HEK293 (cell line): ENCODE results near the gene BDH1.

Source experiments
- CTCF ChIA-PET: fragments of 350-600 bp; formaldehyde crosslinking; extraction: SDS; loops from one replicate; lab custom pipeline; 2021; ENCODE audit warnings: antibody characterized with exemption; lab: Yijun Ruan, JAX
- POLR2A ChIA-PET: fragments of 300-600 bp; formaldehyde crosslinking; extraction: SDS; loops from one replicate; lab custom pipeline; 2020; ENCODE audit warnings: antibody characterized with exemption, inconsistent platforms; lab: Yijun Ruan, JAX
- H3K27ac ChIP-seq: fragments of 200-500 bp; sonication (Bioruptor generic); 2 replicates; pipeline ENCODE4 v1.5.1; 2014; ENCODE audit warnings: low read depth, low read length, control low read depth, inconsistent platforms; ENCODE audit errors: extremely low read depth
- H3K36me3 ChIP-seq, 2 experiments: fragments of 200-500 bp in 1 of 2; sonication (Bioruptor generic) in 1 of 2; 1 replicate in 1 of 2; 2 replicates in 1 of 2; pipeline ENCODE4 v1.5.1; 2014 to 2017; ENCODE audit warnings: inconsistent platforms in 2 of 2, low read length in 2 of 2; ENCODE audit not compliant: control insufficient read depth in 2 of 2, insufficient read depth in 1 of 2
- H3K4me1 ChIP-seq: fragments of 200-500 bp; sonication (Bioruptor generic); 2 replicates; pipeline ENCODE4 v1.5.1; 2014; ENCODE audit warnings: mild to moderate bottlenecking, low read length, inconsistent platforms; ENCODE audit not compliant: control insufficient read depth, insufficient read depth
- H3K4me3 ChIP-seq: 2 replicates; pipeline ENCODE4 v1.5.1; 2011; ENCODE audit warnings: low read depth, mild to moderate bottlenecking, control low read depth, low read length, moderate library complexity
- H3K9me3 ChIP-seq: fragments of 200-500 bp; sonication (Bioruptor generic); 2 replicates; pipeline ENCODE4 v1.5.1; 2014; ENCODE audit warnings: low read depth, low read length, inconsistent platforms; ENCODE audit not compliant: control insufficient read depth, insufficient read depth
- KLF1 ChIP-seq: fragments of 450-650 bp; formaldehyde crosslinking; IDR thresholded peaks from 2 replicates; pipeline ENCODE4 v1.5.1; 2016; ENCODE audit warnings: missing biosample characterization, missing genetic modification characterization
- MEIS1 ChIP-seq: sonication (generic); formaldehyde crosslinking; IDR thresholded peaks from 2 replicates; pipeline ENCODE4 v1.8.1; 2022; ENCODE audit warnings: missing genetic modification reagents, mild to moderate bottlenecking, borderline replicate concordance
- PRDM1 ChIP-seq: fragments of 450-650 bp; formaldehyde crosslinking; IDR thresholded peaks from 2 replicates; pipeline ENCODE4; 2016; ENCODE audit warnings: missing biosample characterization, missing genetic modification characterization
- RBAK ChIP-seq: fragments of 450-650 bp; formaldehyde crosslinking; IDR thresholded peaks from 2 replicates; pipeline ENCODE4 v1.5.1; 2016; ENCODE audit warnings: missing biosample characterization, missing genetic modification characterization
- SALL2 ChIP-seq: fragments of 450-650 bp; formaldehyde crosslinking; IDR thresholded peaks from 2 replicates; pipeline ENCODE4 v1.5.0; 2017; ENCODE audit warnings: missing biosample characterization, mild to moderate bottlenecking, missing genetic modification characterization, borderline replicate concordance
- SCRT1 ChIP-seq: fragments of 450-650 bp; formaldehyde crosslinking; IDR thresholded peaks from 2 replicates; pipeline ENCODE4 v1.5.1; 2016; ENCODE audit warnings: missing biosample characterization, missing genetic modification characterization, borderline replicate concordance
- WT1 ChIP-seq: fragments of 450-650 bp; formaldehyde crosslinking; IDR thresholded peaks from 2 replicates; pipeline ENCODE4 v1.5.1; 2016; ENCODE audit warnings: missing biosample characterization, missing genetic modification characterization
- YY2 ChIP-seq: fragments of 450-650 bp; formaldehyde crosslinking; IDR thresholded peaks from 2 replicates; pipeline ENCODE4 v1.5.1; 2016; ENCODE audit warnings: missing biosample characterization, missing genetic modification characterization
- ZBTB17 ChIP-seq: fragments of 450-650 bp; formaldehyde crosslinking; IDR thresholded peaks from 2 replicates; pipeline ENCODE4 v1.5.1; 2016; ENCODE audit warnings: missing biosample characterization, missing genetic modification characterization
- ZBTB21 ChIP-seq: fragments of 450-650 bp; formaldehyde crosslinking; IDR thresholded peaks from 2 replicates; pipeline ENCODE4 v1.5.1; 2017; ENCODE audit warnings: missing biosample characterization, missing genetic modification characterization
- ZIC2 ChIP-seq: fragments of 450-650 bp; formaldehyde crosslinking; IDR thresholded peaks from 2 replicates; pipeline ENCODE4 v1.5.1; 2016; ENCODE audit warnings: missing biosample characterization, missing genetic modification characterization
- ZNF132 ChIP-seq: fragments of 450-650 bp; formaldehyde crosslinking; IDR thresholded peaks from 2 replicates; pipeline ENCODE4 v1.5.1; 2017; ENCODE audit warnings: missing biosample characterization, missing genetic modification characterization, borderline replicate concordance
- ZNF2 ChIP-seq: fragments of 450-650 bp; formaldehyde crosslinking; IDR thresholded peaks from 2 replicates; pipeline ENCODE4 v1.5.1; 2016; ENCODE audit warnings: missing biosample characterization, missing genetic modification characterization
- ZNF221 ChIP-seq: fragments of 450-650 bp; formaldehyde crosslinking; IDR thresholded peaks from 2 replicates; pipeline ENCODE4 v1.5.1; 2017; ENCODE audit warnings: missing biosample characterization, missing genetic modification characterization, borderline replicate concordance
- ZNF274 ChIP-seq, 2 experiments: fragments of 200-500 bp in 1 of 2; fragments of 450-650 bp in 1 of 2; sonication (Bioruptor generic) in 1 of 2; formaldehyde crosslinking in 1 of 2; IDR thresholded peaks; 2 replicates each; pipeline versions ENCODE4 v1.5.1 to v1.6.1; 2014 to 2016; ENCODE audit warnings: borderline replicate concordance in 1 of 2, inconsistent platforms in 1 of 2, low read length in 1 of 2, missing biosample characterization in 1 of 2, missing genetic modification characterization in 1 of 2
- ZNF416 ChIP-seq: fragments of 450-650 bp; formaldehyde crosslinking; IDR thresholded peaks from 2 replicates; pipeline ENCODE4 v1.5.1; 2016; ENCODE audit warnings: missing biosample characterization, missing genetic modification characterization
- ZNF48 ChIP-seq: fragments of 450-650 bp; formaldehyde crosslinking; IDR thresholded peaks from 2 replicates; pipeline ENCODE4 v1.5.1; 2016; ENCODE audit warnings: missing biosample characterization, missing genetic modification characterization
- ZNF510 ChIP-seq: fragments of 450-650 bp; formaldehyde crosslinking; IDR thresholded peaks from 2 replicates; pipeline ENCODE4 v1.5.1; 2018; ENCODE audit warnings: mild to moderate bottlenecking, missing genetic modification characterization, missing biosample characterization; ENCODE audit not compliant: insufficient replicate concordance
- ZNF548 ChIP-seq: fragments of 450-650 bp; formaldehyde crosslinking; IDR thresholded peaks from 2 replicates; pipeline ENCODE4 v1.5.1; 2016; ENCODE audit warnings: missing biosample characterization, missing genetic modification characterization
- ZNF561 ChIP-seq: fragments of 450-650 bp; IDR thresholded peaks from 2 replicates; pipeline ENCODE4 v1.5.1; 2018; ENCODE audit warnings: missing biosample characterization, missing genetic modification characterization, borderline replicate concordance
- ZNF610 ChIP-seq: fragments of 450-650 bp; formaldehyde crosslinking; IDR thresholded peaks from 2 replicates; pipeline ENCODE4 v1.5.1; 2016; ENCODE audit warnings: missing biosample characterization, missing genetic modification characterization, borderline replicate concordance
- ZNF777 ChIP-seq: fragments of 450-650 bp; formaldehyde crosslinking; IDR thresholded peaks from 2 replicates; pipeline ENCODE4 v1.5.1; 2017; ENCODE audit warnings: missing biosample characterization, missing genetic modification characterization, borderline replicate concordance
- ZNF785 ChIP-seq: fragments of 450-650 bp; formaldehyde crosslinking; IDR thresholded peaks from 2 replicates; pipeline ENCODE4 v1.5.1; 2016; ENCODE audit warnings: missing biosample characterization, missing genetic modification characterization
- ZNF830 ChIP-seq: fragments of 450-650 bp; IDR thresholded peaks from 2 replicates; pipeline ENCODE4 v1.5.0; 2018; ENCODE audit warnings: missing biosample characterization, missing genetic modification characterization, low read depth, mild to moderate bottlenecking, moderate library complexity
- TF ChIP-seq, protein P1 (sequence below): fragments of 450-650 bp; formaldehyde crosslinking; IDR thresholded peaks from 2 replicates; pipeline ENCODE4 v1.5.1; 2016; ENCODE audit warnings: missing biosample characterization, missing genetic modification characterization
- TF ChIP-seq, protein P2 (sequence below): fragments of 450-650 bp; formaldehyde crosslinking; IDR thresholded peaks from 2 replicates; pipeline ENCODE4 v1.5.0; 2017; ENCODE audit warnings: missing biosample characterization, missing genetic modification characterization, borderline replicate concordance
- TF ChIP-seq, protein P3 (sequence below): fragments of 450-650 bp; formaldehyde crosslinking; IDR thresholded peaks from 2 replicates; pipeline ENCODE4 v1.5.1; 2017; ENCODE audit warnings: missing biosample characterization, missing genetic modification characterization
- TF ChIP-seq, protein P4 (sequence below): fragments of 450-650 bp; formaldehyde crosslinking; IDR thresholded peaks from 2 replicates; pipeline ENCODE4; 2016; ENCODE audit warnings: missing biosample characterization, missing genetic modification characterization

BDH1 gene

DNA sequence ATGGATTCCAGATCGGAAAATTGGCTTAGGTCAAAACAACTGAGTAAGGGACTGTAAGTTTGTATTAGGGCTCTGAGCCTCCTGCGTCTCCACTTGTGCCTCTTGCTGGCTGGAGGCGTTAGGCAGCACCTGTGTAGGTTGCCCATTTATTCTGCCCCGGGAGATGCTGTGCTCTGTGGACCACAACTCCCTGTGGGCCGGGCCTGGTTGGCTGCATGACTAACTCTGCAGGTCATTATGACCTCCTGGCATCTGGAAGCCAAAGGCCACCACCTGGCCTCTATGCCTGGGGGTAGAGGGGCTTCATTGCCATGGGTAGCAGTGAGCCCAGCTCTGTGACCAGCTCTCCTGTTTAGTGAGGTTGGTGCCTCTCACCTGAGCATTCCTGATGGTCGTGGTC is 36.0 kb upstream of the BDH1 start (continued):
- TF ChIP-seq ZNF416 (tag by site-specific recombination): no peak
- TF ChIP-seq PRDM1: no peak
- no peak for TF ChIP-seq ZNF548
- TF ChIP-seq ZBTB17 (tag by site-specific recombination): no peak
- TF ChIP-seq ZIC2 (tag by site-specific recombination): no peak
- no peak for TF ChIP-seq ZNF830 (tag by site-specific recombination)
- no peak for TF ChIP-seq SCRT1
- TF ChIP-seq ZNF274 (IDR thresholded peaks at IDR 0.05; ENCODE audit: low read length): no peak
- no peak for TF ChIP-seq ZNF274 (tag by site-specific recombination; IDR thresholded peaks at IDR 0.05; ENCODE audit: borderline replicate concordance)
- TF ChIP-seq SALL2 (tag by site-specific recombination): no peak

DNA sequence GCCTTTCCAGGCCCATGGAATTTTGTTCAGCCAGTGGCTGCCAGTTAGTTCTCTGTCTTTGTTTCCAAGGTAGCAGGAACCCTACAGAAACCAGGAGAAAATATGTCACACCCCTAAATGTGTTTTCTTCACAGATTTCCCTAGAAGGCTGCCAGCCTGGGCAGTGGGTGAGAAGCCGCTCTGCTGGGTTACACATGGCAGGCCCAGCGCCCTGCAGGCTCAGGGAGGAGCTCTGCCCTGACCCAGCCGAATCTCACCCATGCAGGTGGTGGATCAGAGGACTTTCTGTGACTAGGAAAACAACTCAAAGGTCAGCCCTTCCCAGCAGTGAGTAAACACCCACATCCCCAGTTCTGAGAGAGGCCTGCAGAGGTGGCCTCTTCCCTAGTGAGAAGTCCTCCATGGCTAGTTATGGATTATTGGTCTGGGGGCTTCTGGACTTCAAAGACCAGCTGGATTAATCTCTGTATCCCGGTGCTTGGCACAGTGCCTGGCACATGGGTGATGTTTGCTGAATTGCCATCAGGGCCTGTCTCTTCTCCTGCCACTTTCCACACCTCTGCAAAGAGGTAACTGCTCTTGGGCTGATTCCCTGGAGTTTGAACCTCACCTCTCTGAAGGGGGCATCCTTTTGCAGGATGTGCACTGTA is 34.7 kb upstream of the BDH1 start:
- CTCF ChIA-PET: interaction anchor here (5.0 kb wide), 1 partner anchor 8 kb away, joined by 35 read pairs; no protein-coding TSS in a partner anchor
- H3K4me1 ChIP-seq: no peaks in the 10 kb centered on the region
- no peaks in the 10 kb centered on the region for H3K9me3 ChIP-seq
- POLR2A ChIA-PET: no interaction called here
- no peak overlapping the region for H3K27ac ChIP-seq
- H3K36me3 ChIP-seq: no peaks in the 10 kb centered on the region
- TF ChIP-seq ZNF510 (tag by site-specific recombination) (no peak), WT1 (tag by site-specific recombination) (no peak), ZNF221 (tag by site-specific recombination) (no peak), ZNF610 (tag by site-specific recombination) (no peak), KLF1 (no peak), ZNF2 (tag by site-specific recombination) (no peak), ZNF48 (no peak), YY2 (no peak), ZNF785 (tag by site-specific recombination) (no peak), RBAK (tag by site-specific recombination) (no peak), ZNF777 (tag by site-specific recombination) (no peak), ZBTB21 (tag by site-specific recombination) (no peak), MEIS1 (CRISPR knock-in tag) (no peak), ZNF561 (tag by site-specific recombination) (no peak), ZNF132 (tag by site-specific recombination) (no peak)
- TF ChIP-seq, protein P1, sequence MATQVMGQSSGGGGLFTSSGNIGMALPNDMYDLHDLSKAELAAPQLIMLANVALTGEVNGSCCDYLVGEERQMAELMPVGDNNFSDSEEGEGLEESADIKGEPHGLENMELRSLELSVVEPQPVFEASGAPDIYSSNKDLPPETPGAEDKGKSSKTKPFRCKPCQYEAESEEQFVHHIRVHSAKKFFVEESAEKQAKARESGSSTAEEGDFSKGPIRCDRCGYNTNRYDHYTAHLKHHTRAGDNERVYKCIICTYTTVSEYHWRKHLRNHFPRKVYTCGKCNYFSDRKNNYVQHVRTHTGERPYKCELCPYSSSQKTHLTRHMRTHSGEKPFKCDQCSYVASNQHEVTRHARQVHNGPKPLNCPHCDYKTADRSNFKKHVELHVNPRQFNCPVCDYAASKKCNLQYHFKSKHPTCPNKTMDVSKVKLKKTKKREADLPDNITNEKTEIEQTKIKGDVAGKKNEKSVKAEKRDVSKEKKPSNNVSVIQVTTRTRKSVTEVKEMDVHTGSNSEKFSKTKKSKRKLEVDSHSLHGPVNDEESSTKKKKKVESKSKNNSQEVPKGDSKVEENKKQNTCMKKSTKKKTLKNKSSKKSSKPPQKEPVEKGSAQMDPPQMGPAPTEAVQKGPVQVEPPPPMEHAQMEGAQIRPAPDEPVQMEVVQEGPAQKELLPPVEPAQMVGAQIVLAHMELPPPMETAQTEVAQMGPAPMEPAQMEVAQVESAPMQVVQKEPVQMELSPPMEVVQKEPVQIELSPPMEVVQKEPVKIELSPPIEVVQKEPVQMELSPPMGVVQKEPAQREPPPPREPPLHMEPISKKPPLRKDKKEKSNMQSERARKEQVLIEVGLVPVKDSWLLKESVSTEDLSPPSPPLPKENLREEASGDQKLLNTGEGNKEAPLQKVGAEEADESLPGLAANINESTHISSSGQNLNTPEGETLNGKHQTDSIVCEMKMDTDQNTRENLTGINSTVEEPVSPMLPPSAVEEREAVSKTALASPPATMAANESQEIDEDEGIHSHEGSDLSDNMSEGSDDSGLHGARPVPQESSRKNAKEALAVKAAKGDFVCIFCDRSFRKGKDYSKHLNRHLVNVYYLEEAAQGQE (tag by site-specific recombination): no peak
- TF ChIP-seq, protein P2, sequence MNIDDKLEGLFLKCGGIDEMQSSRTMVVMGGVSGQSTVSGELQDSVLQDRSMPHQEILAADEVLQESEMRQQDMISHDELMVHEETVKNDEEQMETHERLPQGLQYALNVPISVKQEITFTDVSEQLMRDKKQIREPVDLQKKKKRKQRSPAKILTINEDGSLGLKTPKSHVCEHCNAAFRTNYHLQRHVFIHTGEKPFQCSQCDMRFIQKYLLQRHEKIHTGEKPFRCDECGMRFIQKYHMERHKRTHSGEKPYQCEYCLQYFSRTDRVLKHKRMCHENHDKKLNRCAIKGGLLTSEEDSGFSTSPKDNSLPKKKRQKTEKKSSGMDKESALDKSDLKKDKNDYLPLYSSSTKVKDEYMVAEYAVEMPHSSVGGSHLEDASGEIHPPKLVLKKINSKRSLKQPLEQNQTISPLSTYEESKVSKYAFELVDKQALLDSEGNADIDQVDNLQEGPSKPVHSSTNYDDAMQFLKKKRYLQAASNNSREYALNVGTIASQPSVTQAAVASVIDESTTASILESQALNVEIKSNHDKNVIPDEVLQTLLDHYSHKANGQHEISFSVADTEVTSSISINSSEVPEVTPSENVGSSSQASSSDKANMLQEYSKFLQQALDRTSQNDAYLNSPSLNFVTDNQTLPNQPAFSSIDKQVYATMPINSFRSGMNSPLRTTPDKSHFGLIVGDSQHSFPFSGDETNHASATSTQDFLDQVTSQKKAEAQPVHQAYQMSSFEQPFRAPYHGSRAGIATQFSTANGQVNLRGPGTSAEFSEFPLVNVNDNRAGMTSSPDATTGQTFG: no peak
- TF ChIP-seq, protein P3, sequence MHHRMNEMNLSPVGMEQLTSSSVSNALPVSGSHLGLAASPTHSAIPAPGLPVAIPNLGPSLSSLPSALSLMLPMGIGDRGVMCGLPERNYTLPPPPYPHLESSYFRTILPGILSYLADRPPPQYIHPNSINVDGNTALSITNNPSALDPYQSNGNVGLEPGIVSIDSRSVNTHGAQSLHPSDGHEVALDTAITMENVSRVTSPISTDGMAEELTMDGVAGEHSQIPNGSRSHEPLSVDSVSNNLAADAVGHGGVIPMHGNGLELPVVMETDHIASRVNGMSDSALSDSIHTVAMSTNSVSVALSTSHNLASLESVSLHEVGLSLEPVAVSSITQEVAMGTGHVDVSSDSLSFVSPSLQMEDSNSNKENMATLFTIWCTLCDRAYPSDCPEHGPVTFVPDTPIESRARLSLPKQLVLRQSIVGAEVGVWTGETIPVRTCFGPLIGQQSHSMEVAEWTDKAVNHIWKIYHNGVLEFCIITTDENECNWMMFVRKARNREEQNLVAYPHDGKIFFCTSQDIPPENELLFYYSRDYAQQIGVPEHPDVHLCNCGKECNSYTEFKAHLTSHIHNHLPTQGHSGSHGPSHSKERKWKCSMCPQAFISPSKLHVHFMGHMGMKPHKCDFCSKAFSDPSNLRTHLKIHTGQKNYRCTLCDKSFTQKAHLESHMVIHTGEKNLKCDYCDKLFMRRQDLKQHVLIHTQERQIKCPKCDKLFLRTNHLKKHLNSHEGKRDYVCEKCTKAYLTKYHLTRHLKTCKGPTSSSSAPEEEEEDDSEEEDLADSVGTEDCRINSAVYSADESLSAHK (tag by site-specific recombination): no peak
- TF ChIP-seq, protein P4, sequence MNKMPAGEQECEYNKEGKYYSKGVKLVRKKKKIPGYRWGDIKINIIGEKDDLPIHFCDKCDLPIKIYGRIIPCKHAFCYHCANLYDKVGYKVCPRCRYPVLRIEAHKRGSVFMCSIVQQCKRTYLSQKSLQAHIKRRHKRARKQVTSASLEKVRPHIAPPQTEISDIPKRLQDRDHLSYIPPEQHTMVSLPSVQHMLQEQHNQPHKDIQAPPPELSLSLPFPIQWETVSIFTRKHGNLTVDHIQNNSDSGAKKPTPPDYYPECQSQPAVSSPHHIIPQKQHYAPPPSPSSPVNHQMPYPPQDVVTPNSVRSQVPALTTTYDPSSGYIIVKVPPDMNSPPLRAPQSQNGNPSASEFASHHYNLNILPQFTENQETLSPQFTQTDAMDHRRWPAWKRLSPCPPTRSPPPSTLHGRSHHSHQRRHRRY (tag by site-specific recombination): no peak
- no peak overlapping the region for H3K4me3 ChIP-seq
